ENCODE measurements around the gene PTX4.
"Not testable (repeated sequence)": the region's sequence is repeated elsewhere in the genome, so short reads cannot be mapped to it uniquely, and the experiment has no call there.

DNA sequence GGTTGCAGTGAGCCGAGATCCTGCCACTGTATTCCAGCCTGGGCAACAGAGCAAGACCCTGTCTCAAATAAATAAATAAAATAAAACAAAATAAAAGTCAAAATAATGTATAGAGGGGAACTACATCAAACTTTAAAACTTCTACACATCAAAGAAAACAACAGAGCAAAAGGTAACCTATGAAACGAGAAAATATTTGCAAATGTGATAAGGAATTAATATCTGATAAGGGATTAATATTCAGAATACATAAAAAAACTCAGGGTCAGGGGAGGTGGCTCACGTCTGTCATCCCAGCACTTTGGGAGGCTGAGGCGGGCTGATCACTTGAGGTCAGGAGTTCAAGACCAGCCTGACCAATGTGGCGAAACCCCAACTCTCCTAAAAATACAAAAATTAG lies 19.6 kb downstream of the PTX4 start:
- TF ChIP-seq POLR2AphosphoS5 (IDR thresholded peaks at IDR 0.05; ENCODE audit: low read depth); EZH2 (IDR thresholded peaks at IDR 0.05; ENCODE audit: low read depth, unreplicated experiment); JUNB (IDR thresholded peaks at IDR 0.05; ENCODE audit: unreplicated experiment); EZH2phosphoT487 (IDR thresholded peaks at IDR 0.05; ENCODE audit: unreplicated experiment): not testable (repeated sequence)
- TF ChIP-seq, protein P1, sequence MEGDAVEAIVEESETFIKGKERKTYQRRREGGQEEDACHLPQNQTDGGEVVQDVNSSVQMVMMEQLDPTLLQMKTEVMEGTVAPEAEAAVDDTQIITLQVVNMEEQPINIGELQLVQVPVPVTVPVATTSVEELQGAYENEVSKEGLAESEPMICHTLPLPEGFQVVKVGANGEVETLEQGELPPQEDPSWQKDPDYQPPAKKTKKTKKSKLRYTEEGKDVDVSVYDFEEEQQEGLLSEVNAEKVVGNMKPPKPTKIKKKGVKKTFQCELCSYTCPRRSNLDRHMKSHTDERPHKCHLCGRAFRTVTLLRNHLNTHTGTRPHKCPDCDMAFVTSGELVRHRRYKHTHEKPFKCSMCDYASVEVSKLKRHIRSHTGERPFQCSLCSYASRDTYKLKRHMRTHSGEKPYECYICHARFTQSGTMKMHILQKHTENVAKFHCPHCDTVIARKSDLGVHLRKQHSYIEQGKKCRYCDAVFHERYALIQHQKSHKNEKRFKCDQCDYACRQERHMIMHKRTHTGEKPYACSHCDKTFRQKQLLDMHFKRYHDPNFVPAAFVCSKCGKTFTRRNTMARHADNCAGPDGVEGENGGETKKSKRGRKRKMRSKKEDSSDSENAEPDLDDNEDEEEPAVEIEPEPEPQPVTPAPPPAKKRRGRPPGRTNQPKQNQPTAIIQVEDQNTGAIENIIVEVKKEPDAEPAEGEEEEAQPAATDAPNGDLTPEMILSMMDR (conservative IDR thresholded peaks at IDR 0.05; ENCODE audit: low read depth in 2 of 2) = not testable (repeated sequence)
